GM19023 (cell line): Measurements from ENCODE around the gene BSG.

Experiments used
- ATAC-seq: cut with Tn5 transposase; IDR thresholded peaks from one replicate; pipeline ENCODE4 v1.9.1; 2021; ENCODE audit warnings: mild to moderate bottlenecking, moderate library complexity; ENCODE audit not compliant: unreplicated experiment

Gene BSG

DNA sequence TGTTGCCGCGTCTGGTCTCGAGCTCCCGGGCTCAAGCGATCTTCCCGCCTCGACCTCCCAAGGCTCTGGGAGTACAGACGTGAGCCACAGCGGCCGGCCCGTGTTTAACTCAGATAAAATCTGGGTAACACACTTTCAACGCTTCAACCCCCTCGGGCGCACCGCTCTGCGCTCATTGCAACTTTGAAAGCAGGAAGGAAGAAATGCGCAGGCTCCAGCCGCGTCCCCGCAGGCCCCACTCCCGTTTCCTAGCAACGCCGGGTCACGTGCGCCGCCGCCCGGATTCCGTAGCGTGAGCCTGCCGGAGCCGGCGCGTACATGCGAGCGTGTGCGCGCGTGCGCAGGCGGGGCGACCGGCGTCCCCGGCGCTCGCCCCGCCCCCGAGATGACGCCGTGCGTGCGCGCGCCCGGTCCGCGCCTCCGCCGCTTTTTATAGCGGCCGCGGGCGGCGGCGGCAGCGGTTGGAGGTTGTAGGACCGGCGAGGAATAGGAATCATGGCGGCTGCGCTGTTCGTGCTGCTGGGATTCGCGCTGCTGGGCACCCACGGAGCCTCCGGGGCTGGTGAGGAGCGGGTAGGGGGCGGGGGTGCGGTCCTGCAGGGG is at the start of gene BSG:
Gene BSG, plus strand, starts transcription at position 457 of the 603 bp plus-strand sequence. Its CDS starts 39 bp downstream, at position 496.
- ATAC-seq, result peak; percentile 69

DNA sequence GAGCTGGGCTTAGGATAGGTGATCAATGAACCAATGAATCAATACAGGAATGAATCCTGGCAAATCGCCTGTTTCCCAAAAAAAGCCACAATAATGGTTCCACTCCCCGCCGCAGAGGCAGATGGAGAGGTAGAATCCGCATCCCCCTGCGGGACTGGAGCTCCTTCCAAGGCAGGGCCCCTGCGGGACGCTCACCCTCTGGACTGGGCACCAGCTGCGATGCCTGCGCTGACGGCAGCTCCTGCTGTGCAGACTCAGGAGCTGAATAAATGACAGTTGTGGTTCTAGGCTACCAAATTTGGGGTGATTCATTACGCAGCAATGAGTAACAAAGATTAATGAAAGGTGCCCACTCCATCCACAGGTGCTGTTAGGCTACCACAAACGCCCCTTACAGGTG is 49.7 kb upstream of the BSG start:
- ATAC-seq, result no peak

DNA sequence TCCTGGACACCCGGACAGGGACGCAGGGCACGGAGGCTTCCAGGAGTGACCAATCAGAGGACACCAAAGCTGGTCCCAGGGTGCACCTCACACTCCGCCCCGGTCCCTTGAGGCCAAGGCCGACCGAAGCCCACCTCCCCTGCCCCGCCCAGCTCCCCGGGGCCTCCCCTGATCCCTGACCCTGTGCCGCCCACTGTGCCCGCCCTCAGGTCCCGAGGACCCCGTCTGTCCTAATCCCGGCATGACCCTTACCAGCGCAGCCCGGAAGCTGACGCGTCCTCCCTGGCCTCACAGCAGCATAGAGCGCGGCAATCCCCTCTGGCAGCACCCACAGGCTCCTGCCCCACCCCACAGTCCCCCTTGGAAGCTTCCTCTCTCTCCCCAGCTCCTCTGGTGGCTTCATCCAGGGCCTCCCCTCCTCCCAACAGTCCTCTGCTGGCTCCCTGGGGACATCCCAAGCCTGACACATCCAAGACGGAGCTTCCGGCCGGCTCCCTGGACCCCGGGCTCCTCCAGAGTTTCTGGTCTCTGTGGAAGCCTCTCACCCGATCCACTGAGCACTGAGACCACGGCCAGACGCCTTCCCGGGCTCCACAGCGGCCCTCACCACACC is 48.2 kb upstream of the BSG start:
- no peak for ATAC-seq

DNA sequence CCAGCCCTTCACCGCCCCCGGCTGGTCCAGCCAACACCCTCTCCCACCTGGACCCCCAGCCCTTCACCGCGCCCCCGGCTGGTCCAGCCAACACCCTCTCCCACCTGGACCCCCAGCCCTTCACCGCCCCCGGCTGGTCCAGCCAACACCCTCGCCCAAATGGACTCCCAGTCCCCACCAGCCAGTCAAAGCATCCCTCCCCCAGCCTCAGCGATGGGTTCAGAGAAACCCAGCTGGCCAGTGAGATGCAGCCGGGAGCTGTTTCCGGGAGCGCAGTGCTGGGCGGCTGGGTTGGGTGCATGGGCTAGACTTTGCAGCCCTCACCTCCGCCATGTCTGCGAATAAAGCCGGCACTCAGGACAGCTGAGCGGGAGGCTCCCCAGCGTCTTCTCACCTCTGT is 47.4 kb upstream of the BSG start:
- ATAC-seq, result no peak

DNA sequence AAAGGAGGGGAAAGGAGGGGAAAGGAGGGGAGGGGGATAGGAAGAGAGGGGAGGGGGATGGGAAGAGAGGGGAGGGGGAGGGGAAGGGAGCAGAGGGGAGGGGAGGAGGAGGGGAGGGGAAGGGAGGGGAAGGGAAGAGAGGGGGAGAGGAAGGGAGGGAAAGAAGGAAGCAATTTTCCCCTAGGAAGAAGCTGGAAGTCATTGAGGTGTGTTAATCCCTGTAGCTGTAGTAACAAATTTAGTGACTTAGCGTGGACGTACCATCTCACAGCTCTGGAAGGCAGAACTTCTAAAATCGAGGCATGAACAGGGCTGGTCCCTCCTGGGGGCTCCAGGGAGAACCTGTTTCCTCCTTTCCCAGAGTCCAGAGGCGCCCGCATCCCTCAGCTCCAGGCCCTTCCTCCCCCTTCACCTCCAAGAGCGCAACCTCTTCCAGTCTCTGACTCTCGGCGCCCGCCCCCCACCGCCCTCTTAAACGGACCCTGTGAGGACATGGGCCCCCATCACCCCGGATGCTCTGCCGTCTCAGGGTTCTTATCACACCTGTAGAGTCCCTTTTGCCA is 46.5 kb upstream of the BSG start:
- no peak for ATAC-seq

DNA sequence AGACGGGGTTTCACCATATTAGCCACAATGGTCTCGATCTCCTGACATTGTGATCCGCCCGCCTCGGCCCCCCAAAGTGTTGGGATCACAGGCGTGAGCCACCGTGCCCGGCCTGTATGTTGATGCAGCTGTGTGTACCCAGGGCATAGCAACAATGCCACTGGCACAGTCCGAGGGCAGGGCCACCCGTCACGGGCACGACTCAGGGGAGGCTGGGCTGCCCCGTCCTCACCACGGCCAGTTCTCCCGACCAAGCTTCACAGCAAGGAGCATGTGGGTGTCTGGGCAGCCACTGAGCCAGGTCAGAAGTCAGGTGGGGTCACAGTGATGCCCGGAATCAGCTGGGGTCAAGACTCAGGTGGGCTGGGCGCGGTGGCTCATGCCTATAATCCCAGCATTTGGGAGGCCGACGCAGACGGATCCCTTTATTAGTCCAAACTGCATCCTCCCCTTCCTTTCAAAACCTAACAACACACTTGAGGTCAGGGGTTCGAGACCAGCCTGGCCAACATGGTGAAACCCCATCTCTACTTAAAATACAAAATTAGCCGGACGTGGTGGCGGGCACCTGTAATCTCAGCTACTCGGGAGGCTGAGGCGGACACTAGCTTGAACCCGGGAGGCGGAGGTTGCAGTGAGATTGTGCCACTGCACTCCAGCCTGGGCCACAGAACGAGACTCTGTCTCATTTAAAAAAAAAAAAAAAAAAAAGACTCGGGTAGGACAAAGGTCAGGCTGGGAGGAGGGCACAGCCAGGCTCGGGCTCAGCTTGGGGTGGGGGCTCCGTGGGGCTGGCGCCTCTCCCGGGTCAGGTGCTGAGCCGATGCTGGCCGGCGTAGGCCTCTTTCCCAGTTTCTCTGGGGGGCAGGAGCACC is 42.0 kb upstream of the BSG start:
- no peak for ATAC-seq

DNA sequence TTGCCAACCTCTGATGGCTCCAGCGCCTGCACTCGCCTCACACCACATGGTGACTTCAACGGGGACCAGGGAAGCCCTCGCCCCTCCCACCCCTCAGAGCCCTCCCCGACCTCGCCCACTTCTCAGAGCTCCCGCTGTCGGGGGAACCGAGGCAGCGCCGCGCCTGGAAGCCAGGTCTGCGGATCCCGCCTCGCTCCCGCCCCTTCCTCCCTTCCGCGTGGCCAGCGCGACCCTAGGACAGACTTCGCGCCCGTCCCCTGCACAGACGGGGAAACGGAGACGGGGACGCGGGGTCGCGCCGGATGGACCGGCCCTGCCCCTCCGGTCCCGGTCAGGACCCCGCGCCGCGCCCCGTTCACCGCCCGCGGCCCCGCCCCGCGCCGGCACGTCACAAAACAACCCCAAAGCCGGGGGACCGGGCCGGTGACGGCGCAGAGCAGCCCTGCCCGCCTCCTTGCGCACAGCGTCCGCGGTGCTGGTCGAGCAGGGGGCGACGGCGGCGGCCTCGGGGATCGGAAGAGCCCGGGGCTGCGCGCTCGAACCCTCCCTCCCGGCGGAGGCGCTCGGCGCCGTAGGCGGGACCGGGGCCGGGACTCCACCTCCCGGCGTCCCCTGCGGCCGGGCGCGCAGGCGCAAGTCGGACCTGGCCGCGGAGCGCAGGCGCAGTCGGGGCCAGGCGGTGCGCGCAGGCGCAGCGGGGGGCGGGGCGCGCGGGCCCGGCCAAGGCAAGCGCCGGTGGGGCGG is 41.2 kb upstream of the BSG start:
- peak; percentile 59 for ATAC-seq

DNA sequence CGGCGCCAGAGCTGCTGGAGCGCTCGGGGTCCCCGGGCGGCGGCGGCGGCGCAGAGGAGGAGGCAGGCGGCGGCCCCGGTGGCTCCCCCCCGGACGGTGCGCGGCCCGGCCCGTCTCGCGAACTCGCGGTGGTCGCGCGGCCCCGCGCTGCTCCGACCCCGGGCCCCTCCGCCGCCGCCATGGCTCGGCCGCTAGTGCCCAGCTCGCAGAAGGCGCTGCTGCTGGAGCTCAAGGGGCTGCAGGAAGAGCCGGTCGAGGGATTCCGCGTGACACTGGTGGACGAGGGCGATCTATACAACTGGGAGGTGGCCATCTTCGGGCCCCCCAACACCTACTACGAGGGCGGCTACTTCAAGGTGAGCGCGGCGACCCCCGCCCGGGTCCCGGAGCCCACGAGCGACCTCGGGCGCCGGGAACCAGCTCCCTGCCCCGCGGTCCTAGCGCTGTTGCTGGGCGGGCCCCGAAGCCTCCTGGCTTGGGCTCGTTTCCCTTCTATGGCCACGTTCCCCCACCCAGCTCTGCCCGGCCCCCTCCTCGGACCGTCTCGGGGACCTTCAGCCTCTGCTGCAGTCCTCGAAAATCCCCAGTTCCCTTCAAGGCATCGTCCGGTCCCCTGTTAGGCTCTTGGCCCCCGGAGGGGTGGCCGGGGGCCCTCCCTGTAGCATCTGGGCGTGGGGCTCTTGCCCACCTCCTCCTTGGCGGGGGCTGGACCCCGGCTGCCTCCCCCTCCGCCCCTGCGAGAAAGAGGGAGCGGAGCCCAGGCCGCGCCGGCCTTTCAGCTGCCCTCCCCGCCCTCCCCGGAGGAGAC is 40.4 kb upstream of the BSG start, which contains the start of gene CDC34:
Gene CDC34, plus strand, starts transcription at position 8 of the 808 bp plus-strand sequence. Its CDS starts 172 bp downstream, at position 180.
- ATAC-seq, result peak; percentile 9

DNA sequence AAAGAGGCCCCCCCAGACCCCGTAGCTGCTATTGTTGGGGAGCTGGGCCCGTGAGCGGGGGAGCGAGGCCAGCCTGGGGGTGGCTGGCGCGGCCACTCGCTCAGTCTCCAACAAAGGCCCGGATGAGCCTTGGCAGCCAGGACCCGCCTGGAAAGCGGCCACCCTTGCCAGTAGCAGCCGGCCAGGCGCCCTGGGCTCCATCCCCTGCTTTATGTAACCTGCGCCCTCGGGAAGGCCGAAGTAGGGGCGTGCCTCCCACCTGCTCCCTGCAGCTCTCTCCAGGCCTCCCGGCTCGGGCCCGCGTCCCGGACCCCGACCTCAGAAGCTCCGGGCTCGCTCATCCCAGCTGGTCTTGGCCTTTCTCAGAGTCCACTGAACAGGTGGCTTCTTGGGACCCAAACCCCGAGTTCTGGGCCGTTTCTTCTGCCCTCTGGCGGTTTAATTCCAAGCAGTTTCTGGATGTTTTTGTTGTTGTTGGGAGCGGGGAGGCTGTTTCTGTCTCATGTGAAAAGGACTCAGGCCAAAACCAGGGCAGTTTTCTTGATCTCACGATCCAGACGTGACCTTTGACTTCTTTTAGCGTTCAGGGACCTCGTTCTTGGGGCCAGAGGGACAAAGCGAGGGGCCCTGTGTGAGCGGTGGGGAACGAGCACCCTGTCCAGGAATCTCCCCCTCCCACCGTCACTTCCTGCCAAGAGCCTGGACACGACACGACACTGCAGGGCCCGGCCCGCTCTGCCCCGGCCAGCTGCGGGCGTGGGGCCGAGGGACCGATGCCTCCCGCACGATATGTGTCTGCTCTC is 39.6 kb upstream of the BSG start:
- no peak for ATAC-seq

DNA sequence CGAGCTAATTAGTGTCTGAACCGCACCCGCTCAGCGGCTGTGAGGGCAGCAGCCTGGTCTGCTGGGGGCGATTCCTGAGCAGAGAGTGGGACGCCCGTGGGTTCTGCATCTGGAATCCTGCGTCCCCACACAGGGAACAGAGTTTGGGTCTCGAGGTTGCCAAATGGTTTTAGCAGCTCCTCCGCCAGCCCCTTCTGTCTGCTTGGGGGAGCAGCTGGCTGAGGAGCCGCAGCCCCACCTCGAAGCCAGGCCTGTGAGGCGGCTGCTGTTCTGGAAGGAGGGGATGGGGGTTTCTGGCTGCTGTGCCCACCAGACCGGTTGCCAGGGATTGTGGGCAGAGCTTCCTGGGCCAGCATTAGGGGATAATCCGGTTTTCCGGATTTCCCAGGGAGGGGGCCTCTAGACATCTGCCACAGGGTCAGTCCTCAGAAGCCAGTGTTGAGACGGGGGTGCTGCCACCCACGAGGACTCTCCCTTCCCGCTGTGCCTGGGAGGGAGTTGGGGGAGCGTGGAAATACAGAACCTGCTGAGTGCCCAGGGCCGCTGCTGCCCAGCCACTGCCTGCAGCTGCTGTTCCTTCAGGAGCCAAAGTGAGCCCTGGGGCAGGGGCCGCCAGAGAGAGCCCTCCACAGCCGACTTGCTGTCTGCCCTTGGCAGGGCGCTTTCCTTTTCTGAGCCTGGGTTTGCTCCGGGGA is 38.9 kb upstream of the BSG start:
- ATAC-seq, result no peak

DNA sequence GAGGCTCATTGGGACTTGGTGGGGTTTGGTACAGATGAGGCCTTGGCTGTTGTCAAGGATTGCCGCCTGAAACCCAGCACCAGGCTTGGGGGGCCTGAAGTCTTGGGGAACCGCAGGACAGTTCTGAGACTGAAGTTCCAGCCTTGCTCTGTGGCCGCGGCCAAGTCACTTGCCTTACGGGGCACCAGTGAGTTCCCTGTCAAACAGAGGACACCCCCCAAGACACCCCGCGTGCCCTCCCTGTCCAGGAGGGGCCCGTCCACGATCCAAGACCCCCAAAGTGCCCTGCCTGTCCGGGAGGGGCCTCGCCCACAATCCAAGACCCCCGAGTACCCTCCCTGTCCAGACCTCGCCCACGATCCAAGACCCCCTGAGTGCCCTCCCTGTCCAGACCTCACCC is 38.3 kb upstream of the BSG start:
- no peak for ATAC-seq

DNA sequence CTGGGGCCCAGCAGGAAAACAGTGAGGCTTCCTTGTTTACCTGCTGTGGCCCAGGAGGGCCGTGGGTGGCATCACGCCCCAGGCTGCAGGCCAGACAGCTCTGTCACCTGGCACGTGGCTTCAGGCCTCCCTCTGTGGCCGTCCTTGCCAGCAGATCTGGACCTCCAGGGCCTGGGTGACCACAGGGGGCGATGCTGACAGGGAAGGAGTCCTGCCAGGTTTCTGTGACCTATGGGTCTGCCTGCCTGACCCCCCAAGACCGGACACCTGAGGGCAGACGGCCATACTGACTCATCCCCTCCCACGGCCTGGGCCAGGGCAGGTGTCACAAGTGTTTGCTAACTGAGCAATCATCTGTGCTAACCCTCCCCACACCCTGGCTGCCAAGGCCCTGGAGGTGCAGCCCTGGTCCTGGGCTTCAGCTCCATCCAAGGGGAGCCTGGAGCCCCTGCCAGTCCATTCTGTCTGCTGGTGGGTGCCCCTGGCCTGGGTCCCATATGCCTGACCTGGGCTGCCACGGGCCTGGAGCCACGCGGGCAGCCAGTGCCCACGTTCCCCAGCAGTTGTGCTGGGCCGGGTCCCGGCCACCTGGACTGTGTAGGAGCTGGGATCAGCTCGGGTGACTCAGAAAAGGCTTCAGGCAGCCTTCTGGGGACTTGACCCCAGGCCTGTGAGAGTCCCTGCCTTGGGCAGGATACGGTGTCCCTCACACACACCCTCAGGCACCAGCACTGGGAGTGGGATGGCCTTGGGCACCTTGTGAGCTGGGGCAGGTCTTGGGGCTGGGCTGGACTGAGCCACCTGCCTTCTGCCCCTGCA is 37.2 kb upstream of the BSG start:
- no peak for ATAC-seq

DNA sequence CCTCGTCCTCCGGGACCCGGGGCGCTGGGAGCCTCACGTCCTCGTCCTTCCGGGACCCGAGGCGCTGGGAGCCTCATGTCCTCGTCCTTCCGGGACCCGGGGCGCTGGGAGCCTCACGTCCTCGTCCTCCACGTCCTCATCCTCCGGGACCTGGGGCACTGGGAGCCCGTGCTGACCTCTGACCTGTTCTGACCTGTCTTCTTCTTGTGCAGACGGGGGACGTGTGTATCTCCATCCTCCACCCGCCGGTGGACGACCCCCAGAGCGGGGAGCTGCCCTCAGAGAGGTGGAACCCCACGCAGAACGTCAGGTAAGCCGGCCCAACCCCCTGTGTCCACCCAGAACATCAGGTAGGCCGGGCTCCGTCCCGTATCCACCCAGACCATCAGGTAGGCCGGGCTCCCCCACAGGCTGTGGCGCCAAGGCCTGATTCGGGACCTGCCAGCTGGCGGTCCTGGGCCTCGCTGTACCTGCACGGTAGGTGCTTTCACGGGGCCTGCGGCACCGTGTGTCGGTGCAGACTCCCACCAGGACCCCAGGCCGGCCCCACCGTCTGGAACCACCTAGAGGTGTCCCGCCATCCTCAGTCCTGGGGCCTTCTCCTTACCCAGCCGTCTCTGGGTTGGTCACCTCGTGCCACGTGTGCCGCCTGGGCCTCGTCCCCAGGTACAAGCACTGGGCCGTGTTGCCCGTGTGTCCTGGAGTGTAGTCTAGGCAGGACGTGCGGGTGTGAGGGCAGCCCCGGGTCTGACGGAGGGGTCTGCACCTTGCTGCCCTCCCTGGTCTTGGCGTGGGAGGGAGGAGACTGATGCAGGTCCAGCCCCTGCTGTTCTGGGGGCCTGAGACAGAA is 36.1 kb upstream of the BSG start:
- ATAC-seq, result no peak

DNA sequence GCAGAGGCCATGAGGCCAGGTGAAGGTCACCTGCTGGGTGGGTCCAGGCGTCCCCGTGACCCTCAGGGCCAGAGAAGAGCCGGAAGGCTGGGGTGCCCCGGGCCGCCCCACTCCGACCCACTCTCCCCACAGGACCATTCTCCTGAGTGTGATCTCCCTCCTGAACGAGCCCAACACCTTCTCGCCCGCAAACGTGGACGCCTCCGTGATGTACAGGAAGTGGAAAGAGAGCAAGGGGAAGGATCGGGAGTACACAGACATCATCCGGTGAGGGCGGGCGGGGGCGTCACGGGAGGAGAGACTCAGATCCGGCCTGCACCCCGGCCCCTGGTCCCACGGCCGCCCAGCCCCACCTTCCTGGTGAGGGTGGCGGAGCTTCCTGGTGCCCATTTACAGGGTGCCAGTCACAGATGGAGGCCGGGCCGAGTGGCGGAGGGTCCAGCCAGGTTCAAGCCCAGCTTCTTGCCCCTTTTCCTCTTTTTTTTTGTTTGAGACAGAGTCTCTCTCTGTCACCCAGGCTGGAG is 35.5 kb upstream of the BSG start:
- no peak for ATAC-seq

DNA sequence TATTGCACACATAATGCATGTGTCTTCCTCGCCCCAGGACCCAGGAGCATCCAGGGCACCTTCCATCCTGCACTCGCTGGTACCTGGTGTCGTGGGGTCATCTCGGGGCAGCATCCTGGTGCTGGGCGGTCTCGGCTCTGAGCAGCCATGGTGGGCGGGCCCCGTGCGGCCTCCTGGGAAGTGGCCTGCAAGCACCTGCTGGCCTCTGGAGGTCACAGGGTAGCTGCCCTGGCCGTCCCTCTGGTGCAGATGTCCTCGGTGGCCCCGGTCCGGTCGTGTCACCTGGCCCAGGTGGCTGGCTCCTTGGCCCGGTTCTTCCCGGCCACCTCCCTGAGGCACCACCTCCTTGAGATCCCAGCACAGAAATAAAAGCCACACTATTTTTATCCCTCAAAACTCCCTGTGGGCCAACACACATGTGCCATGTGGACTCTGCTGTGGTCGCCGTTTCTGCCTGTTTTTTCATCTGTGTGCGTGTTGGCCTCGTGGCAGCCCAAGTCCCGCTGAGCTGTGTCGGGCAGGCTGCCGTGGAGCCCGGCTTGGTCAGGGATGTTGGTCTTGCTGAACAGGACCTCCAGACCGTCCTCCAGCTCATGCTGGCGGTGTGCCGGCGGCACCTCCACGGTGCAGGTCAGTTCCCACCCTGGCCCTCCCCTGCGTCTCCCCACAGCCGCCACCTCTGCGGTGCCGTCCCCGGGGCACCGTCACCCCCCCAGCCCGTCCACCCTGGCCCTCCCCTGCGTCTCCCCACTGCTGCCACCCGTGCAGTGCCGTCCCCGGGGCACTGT is 33.6 kb upstream of the BSG start:
- ATAC-seq, result no peak
